BE2C (cell line): Measurements from ENCODE around the gene TM4SF18.

ENCODE experiments used
- DNase-seq: peaks from one replicate; pipeline ENCODE4 v3.0.0-alpha.2; 2020
- H3K27me3 ChIP-seq: fragments of 250-450 bp; sonication (Bioruptor Pico); 2 replicates; pipeline ENCODE4 v1.5.1; 2020; ENCODE audit warnings: mild to moderate bottlenecking
- H3K36me3 ChIP-seq: fragments of 250-450 bp; sonication (Bioruptor Pico); 2 replicates; pipeline ENCODE4 v1.5.1; 2020; ENCODE audit warnings: mild to moderate bottlenecking
- H3K4me1 ChIP-seq: fragments of 250-450 bp; sonication (Bioruptor Pico); 2 replicates; pipeline ENCODE4 v1.5.1; 2020
- H3K4me3 ChIP-seq: 2 replicates; pipeline ENCODE4 v1.5.1; 2011; ENCODE audit warnings: low read depth, low read length
- H3K9me3 ChIP-seq: fragments of 250-450 bp; sonication (Bioruptor Pico); 2 replicates; pipeline ENCODE4 v1.5.1; 2020
- CTCF ChIP-seq: IDR thresholded peaks from 2 replicates; pipeline ENCODE4 v1.5.1; 2012; ENCODE audit warnings: mild to moderate bottlenecking, low read depth, low read length

TM4SF18 gene

GRCh38 chr3:149332227-149332765 lies 1.1 kb downstream of the TM4SF18 start:
- DNase-seq, result no peak
- no peak for TF ChIP-seq CTCF
- no peaks in the 10 kb centered on the region for H3K27me3 ChIP-seq
- no peaks in the 10 kb centered on the region for H3K9me3 ChIP-seq
- no peaks in the 10 kb centered on the region for H3K4me1 ChIP-seq
- H3K36me3 ChIP-seq, result no peaks in the 10 kb centered on the region
- no peak overlapping the region for H3K4me3 ChIP-seq

GRCh38 chr3:149331396-149331795 lies 2.0 kb downstream of the TM4SF18 start:
- Histone ChIP-seq H3K27me3 (no peaks in the 10 kb centered on the region), H3K9me3 (no peaks in the 10 kb centered on the region), H3K36me3 (no peaks in the 10 kb centered on the region), H3K4me1 (no peaks in the 10 kb centered on the region), H3K4me3 (no peak overlapping the region)
- no peak for TF ChIP-seq CTCF
- no peak for DNase-seq

- Histone ChIP-seq H3K27me3 (no peaks in the 10 kb centered on the region), H3K9me3 (no peaks in the 10 kb centered on the region), H3K4me3 (no peak overlapping the region), H3K4me1 (no peaks in the 10 kb centered on the region), H3K36me3 (no peaks in the 10 kb centered on the region)
- DNase-seq, result peak; percentile 21
- no peak for TF ChIP-seq CTCF
Measured at GRCh38 chr3:149330609-149331331, 2.7 kb downstream of the TM4SF18 start.

GRCh38 chr3:149327156-149327555 lies 6.3 kb downstream of the TM4SF18 start:
- no peak for DNase-seq

GRCh38 chr3:149325581-149325980 lies 7.9 kb downstream of the TM4SF18 start:
- H3K4me3 ChIP-seq, result no peak overlapping the region
- H3K27me3 ChIP-seq, result no peaks in the 10 kb centered on the region
- H3K4me1 ChIP-seq, result no peaks in the 10 kb centered on the region
- no peaks in the 10 kb centered on the region for H3K36me3 ChIP-seq
- no peak for TF ChIP-seq CTCF
- no peak for DNase-seq
- H3K9me3 ChIP-seq, result no peaks in the 10 kb centered on the region

More at GRCh38 chr3:149327156-149327555, 6.3 kb downstream of the TM4SF18 start:
- Histone ChIP-seq H3K4me3 (no peak overlapping the region), H3K27me3 (no peaks in the 10 kb centered on the region), H3K9me3 (no peaks in the 10 kb centered on the region), H3K36me3 (no peaks in the 10 kb centered on the region), H3K4me1 (no peaks in the 10 kb centered on the region)
- TF ChIP-seq CTCF, result no peak

GRCh38 chr3:149324332-149324731 lies 9.1 kb downstream of the TM4SF18 start:
- Histone ChIP-seq H3K4me1 (no peaks in the 10 kb centered on the region), H3K4me3 (no peak overlapping the region), H3K36me3 (no peaks in the 10 kb centered on the region), H3K27me3 (no peaks in the 10 kb centered on the region), H3K9me3 (no peaks in the 10 kb centered on the region)
- no peak for TF ChIP-seq CTCF
- DNase-seq, result no peak
